ENCODE data around the gene NOPCHAP1.

DNA sequence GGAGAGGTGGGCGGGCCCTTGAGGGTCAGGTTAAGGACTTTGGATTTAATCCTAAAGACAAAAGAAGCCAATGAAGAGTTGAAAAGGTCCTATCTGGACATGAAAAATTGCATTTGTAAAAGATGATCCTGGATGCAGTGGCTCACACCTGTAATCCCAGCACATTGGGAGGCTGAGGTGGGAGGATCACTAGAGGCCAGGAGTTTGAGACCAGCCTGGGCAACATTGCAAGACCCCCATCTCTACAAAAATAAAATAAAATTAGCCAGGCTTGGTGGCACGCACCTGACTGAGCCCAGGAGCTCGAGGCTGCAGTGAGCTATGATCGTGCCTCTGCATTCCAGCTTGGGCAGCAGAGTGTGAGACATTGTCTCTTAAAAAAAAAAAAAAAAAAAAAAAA is 25.7 kb upstream of the NOPCHAP1 start:
- TF ChIP-seq, protein P1, sequence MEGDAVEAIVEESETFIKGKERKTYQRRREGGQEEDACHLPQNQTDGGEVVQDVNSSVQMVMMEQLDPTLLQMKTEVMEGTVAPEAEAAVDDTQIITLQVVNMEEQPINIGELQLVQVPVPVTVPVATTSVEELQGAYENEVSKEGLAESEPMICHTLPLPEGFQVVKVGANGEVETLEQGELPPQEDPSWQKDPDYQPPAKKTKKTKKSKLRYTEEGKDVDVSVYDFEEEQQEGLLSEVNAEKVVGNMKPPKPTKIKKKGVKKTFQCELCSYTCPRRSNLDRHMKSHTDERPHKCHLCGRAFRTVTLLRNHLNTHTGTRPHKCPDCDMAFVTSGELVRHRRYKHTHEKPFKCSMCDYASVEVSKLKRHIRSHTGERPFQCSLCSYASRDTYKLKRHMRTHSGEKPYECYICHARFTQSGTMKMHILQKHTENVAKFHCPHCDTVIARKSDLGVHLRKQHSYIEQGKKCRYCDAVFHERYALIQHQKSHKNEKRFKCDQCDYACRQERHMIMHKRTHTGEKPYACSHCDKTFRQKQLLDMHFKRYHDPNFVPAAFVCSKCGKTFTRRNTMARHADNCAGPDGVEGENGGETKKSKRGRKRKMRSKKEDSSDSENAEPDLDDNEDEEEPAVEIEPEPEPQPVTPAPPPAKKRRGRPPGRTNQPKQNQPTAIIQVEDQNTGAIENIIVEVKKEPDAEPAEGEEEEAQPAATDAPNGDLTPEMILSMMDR (IDR thresholded peaks at IDR 0.05), result no peak
- no peak for TF ChIP-seq EP300 (IDR thresholded peaks at IDR 0.05)
- no peak for TF ChIP-seq POLR2A (IDR thresholded peaks at IDR 0.05)
- no peak for TF ChIP-seq POLR2AphosphoS5 (IDR thresholded peaks at IDR 0.05)

All from upper lobe of left lung (tissue), 4 donors.